ENCODE results near the gene DNAH8. TPM values are rescaled to one million over a fixed set of nuclear protein-coding genes. Genes with fewer than 3 reads are reported as not detected.

The DNAH8 gene
- total RNA-seq, 1 experiment from 2014 or later: not detected

GRCh38 chr6:38974389-38975151, 259.5 kb downstream of the DNAH8 start:
- Histone ChIP-seq H2AFZ (ENCODE audit: low read length) (no peak overlapping the region), H3K36me3 (ENCODE audit: insufficient read depth, low read length) (no peaks in the 10 kb centered on the region), H3K9me2 (replicated peaks; ENCODE audit: insufficient read depth, low read length) (no peaks in the 10 kb centered on the region), H3K4me2 (ENCODE audit: low read depth, low read length, poor library complexity, severe bottlenecking) (no peak overlapping the region), H4K20me1 (ENCODE audit: insufficient read depth, low read depth, low read length) (no peaks in the 10 kb centered on the region), H3K79me2 (ENCODE audit: low read length) (no peaks in the 10 kb centered on the region), H3K4me3 (ENCODE audit: low read length) (no peak overlapping the region), H3K4me1 (ENCODE audit: low read length) (no peaks in the 10 kb centered on the region), H3K27ac (ENCODE audit: low read length) (no peak overlapping the region), H3K9ac (ENCODE audit: low read length) (no peak overlapping the region), H3K9me3 (ENCODE audit: low read length) (no peaks in the 10 kb centered on the region), H3K27me3 (ENCODE audit: low read length) (no peaks in the 10 kb centered on the region)
- DNase-seq: no peak

- Histone ChIP-seq H3K9me3 (ENCODE audit: low read length) (no peaks in the 10 kb centered on the region), H3K36me3 (ENCODE audit: insufficient read depth, low read length) (no peaks in the 10 kb centered on the region), H3K9ac (ENCODE audit: low read length) (no peak overlapping the region), H3K4me1 (ENCODE audit: low read length) (no peaks in the 10 kb centered on the region), H4K20me1 (ENCODE audit: insufficient read depth, low read depth, low read length) (no peaks in the 10 kb centered on the region), H3K4me3 (ENCODE audit: low read length) (no peak overlapping the region), H3K27ac (ENCODE audit: low read length) (no peak overlapping the region), H3K4me2 (ENCODE audit: low read depth, low read length, poor library complexity, severe bottlenecking) (no peak overlapping the region), H3K79me2 (ENCODE audit: low read length) (no peaks in the 10 kb centered on the region), H3K27me3 (ENCODE audit: low read length) (no peaks in the 10 kb centered on the region), H2AFZ (ENCODE audit: low read length) (no peak overlapping the region), H3K9me2 (replicated peaks; ENCODE audit: insufficient read depth, low read length) (no peaks in the 10 kb centered on the region)
- DNase-seq: no peak
Observed at GRCh38 chr6:38975621-38976049, 260.5 kb downstream of the DNAH8 start.

GRCh38 chr6:38976051-38976450, 260.9 kb downstream of the DNAH8 start:
- Histone ChIP-seq H3K79me2 (ENCODE audit: low read length) (no peaks in the 10 kb centered on the region), H3K27me3 (ENCODE audit: low read length) (no peaks in the 10 kb centered on the region), H3K9me2 (replicated peaks; ENCODE audit: insufficient read depth, low read length) (no peaks in the 10 kb centered on the region), H3K9ac (ENCODE audit: low read length) (no peak overlapping the region), H3K9me3 (ENCODE audit: low read length) (no peaks in the 10 kb centered on the region), H3K4me3 (ENCODE audit: low read length) (no peak overlapping the region), H3K36me3 (ENCODE audit: insufficient read depth, low read length) (no peaks in the 10 kb centered on the region), H2AFZ (ENCODE audit: low read length) (no peak overlapping the region), H3K27ac (ENCODE audit: low read length) (no peak overlapping the region), H4K20me1 (ENCODE audit: insufficient read depth, low read depth, low read length) (no peaks in the 10 kb centered on the region), H3K4me1 (ENCODE audit: low read length) (no peaks in the 10 kb centered on the region), H3K4me2 (ENCODE audit: low read depth, low read length, poor library complexity, severe bottlenecking) (no peak overlapping the region)
- no peak for DNase-seq

- no peak overlapping the region for H2AFZ ChIP-seq (ENCODE audit: low read length)
- no peaks in the 10 kb centered on the region for H3K9me3 ChIP-seq (ENCODE audit: low read length)
- no peak overlapping the region for H3K9ac ChIP-seq (ENCODE audit: low read length)
- no peak overlapping the region for H3K4me3 ChIP-seq (ENCODE audit: low read length)
- H3K4me1 ChIP-seq (ENCODE audit: low read length): no peaks in the 10 kb centered on the region
- H4K20me1 ChIP-seq (ENCODE audit: insufficient read depth, low read depth, low read length): no peaks in the 10 kb centered on the region
- H3K79me2 ChIP-seq (ENCODE audit: low read length): no peaks in the 10 kb centered on the region
- no peaks in the 10 kb centered on the region for H3K9me2 ChIP-seq (replicated peaks; ENCODE audit: insufficient read depth, low read length)
- no peak overlapping the region for H3K4me2 ChIP-seq (ENCODE audit: low read depth, low read length, poor library complexity, severe bottlenecking)
- H3K36me3 ChIP-seq (ENCODE audit: insufficient read depth, low read length): no peaks in the 10 kb centered on the region
- H3K27me3 ChIP-seq (ENCODE audit: low read length): no peaks in the 10 kb centered on the region
- no peak overlapping the region for H3K27ac ChIP-seq (ENCODE audit: low read length)
- DNase-seq: no peak
Observed at GRCh38 chr6:38976801-38977500, 261.8 kb downstream of the DNAH8 start.

GRCh38 chr6:38978139-38978704, 263.1 kb downstream of the DNAH8 start:
- no peaks in the 10 kb centered on the region for H4K20me1 ChIP-seq (ENCODE audit: insufficient read depth, low read depth, low read length)

GRCh38 chr6:38982470-38982869, 267.4 kb downstream of the DNAH8 start:
- H3K79me2 ChIP-seq (ENCODE audit: low read length): no peaks in the 10 kb centered on the region
- H3K27me3 ChIP-seq (ENCODE audit: low read length): no peaks in the 10 kb centered on the region
- DNase-seq: no peak
- H3K27ac ChIP-seq (ENCODE audit: low read length): no peak overlapping the region
- H3K9ac ChIP-seq (ENCODE audit: low read length): no peak overlapping the region
- H3K9me2 ChIP-seq (replicated peaks; ENCODE audit: insufficient read depth, low read length): no peaks in the 10 kb centered on the region
- no peaks in the 10 kb centered on the region for H3K4me1 ChIP-seq (ENCODE audit: low read length)
- no peaks in the 10 kb centered on the region for H4K20me1 ChIP-seq (ENCODE audit: insufficient read depth, low read depth, low read length)
- no peaks in the 10 kb centered on the region for H3K9me3 ChIP-seq (ENCODE audit: low read length)
- no peaks in the 10 kb centered on the region for H3K36me3 ChIP-seq (ENCODE audit: insufficient read depth, low read length)
- no peak overlapping the region for H3K4me3 ChIP-seq (ENCODE audit: low read length)
- H3K4me2 ChIP-seq (ENCODE audit: low read depth, low read length, poor library complexity, severe bottlenecking): no peak overlapping the region
- H2AFZ ChIP-seq (ENCODE audit: low read length): no peak overlapping the region

More at GRCh38 chr6:38978139-38978704, 263.1 kb downstream of the DNAH8 start:
- Histone ChIP-seq H3K4me2 (ENCODE audit: low read depth, low read length, poor library complexity, severe bottlenecking) (no peak overlapping the region), H3K9me2 (replicated peaks; ENCODE audit: insufficient read depth, low read length) (no peaks in the 10 kb centered on the region), H3K9me3 (ENCODE audit: low read length) (no peaks in the 10 kb centered on the region), H3K9ac (ENCODE audit: low read length) (no peak overlapping the region), H3K4me1 (ENCODE audit: low read length) (no peaks in the 10 kb centered on the region), H3K36me3 (ENCODE audit: insufficient read depth, low read length) (no peaks in the 10 kb centered on the region), H2AFZ (ENCODE audit: low read length) (no peak overlapping the region), H3K27me3 (ENCODE audit: low read length) (no peaks in the 10 kb centered on the region), H3K27ac (ENCODE audit: low read length) (no peak overlapping the region), H3K4me3 (ENCODE audit: low read length) (no peak overlapping the region), H3K79me2 (ENCODE audit: low read length) (no peaks in the 10 kb centered on the region)
- DNase-seq: no peak

GRCh38 chr6:38984723-38985122, 269.6 kb downstream of the DNAH8 start:
- no peak overlapping the region for H2AFZ ChIP-seq (ENCODE audit: low read length)
- no peaks in the 10 kb centered on the region for H3K36me3 ChIP-seq (ENCODE audit: insufficient read depth, low read length)
- H3K4me3 ChIP-seq (ENCODE audit: low read length): no peak overlapping the region
- no peaks in the 10 kb centered on the region for H3K79me2 ChIP-seq (ENCODE audit: low read length)
- H3K4me1 ChIP-seq (ENCODE audit: low read length): no peaks in the 10 kb centered on the region
- no peak overlapping the region for H3K9ac ChIP-seq (ENCODE audit: low read length)
- DNase-seq: no peak
- H3K9me3 ChIP-seq (ENCODE audit: low read length): no peaks in the 10 kb centered on the region
- no peaks in the 10 kb centered on the region for H4K20me1 ChIP-seq (ENCODE audit: insufficient read depth, low read depth, low read length)
- no peaks in the 10 kb centered on the region for H3K9me2 ChIP-seq (replicated peaks; ENCODE audit: insufficient read depth, low read length)
- no peak overlapping the region for H3K4me2 ChIP-seq (ENCODE audit: low read depth, low read length, poor library complexity, severe bottlenecking)
- H3K27me3 ChIP-seq (ENCODE audit: low read length): no peaks in the 10 kb centered on the region
- H3K27ac ChIP-seq (ENCODE audit: low read length): no peak overlapping the region

GRCh38 chr6:38985839-38986238, 270.7 kb downstream of the DNAH8 start:
- Histone ChIP-seq H3K4me1 (ENCODE audit: low read length) (no peaks in the 10 kb centered on the region), H2AFZ (ENCODE audit: low read length) (no peak overlapping the region), H3K27ac (ENCODE audit: low read length) (no peak overlapping the region), H3K9me2 (replicated peaks; ENCODE audit: insufficient read depth, low read length) (no peaks in the 10 kb centered on the region), H3K79me2 (ENCODE audit: low read length) (no peaks in the 10 kb centered on the region), H4K20me1 (ENCODE audit: insufficient read depth, low read depth, low read length) (no peaks in the 10 kb centered on the region), H3K4me2 (ENCODE audit: low read depth, low read length, poor library complexity, severe bottlenecking) (no peak overlapping the region), H3K9me3 (ENCODE audit: low read length) (no peaks in the 10 kb centered on the region), H3K9ac (ENCODE audit: low read length) (no peak overlapping the region), H3K4me3 (ENCODE audit: low read length) (no peak overlapping the region), H3K27me3 (ENCODE audit: low read length) (no peaks in the 10 kb centered on the region), H3K36me3 (ENCODE audit: insufficient read depth, low read length) (no peaks in the 10 kb centered on the region)
- no peak for DNase-seq

Measured in Karpas-422 (cell line).